K562 (cell line): ENCODE results near the gene HMX2. TPM values are rescaled to one million over a fixed set of nuclear protein-coding genes. Genes with fewer than 3 reads are reported as not detected.

Experiments
- CBFA2T3 ChIP-seq: fragments of 450-650 bp; IDR thresholded peaks from 2 replicates; pipeline ENCODE4 v1.6.1; 2017
- E2F3 ChIP-seq: fragments of 250-450 bp; sonication (Bioruptor Pico); IDR thresholded peaks from 2 replicates; pipeline ENCODE4 v1.4.0; 2020; ENCODE audit warnings: mild to moderate bottlenecking
- KLF10 ChIP-seq: fragments of 250-450 bp; sonication (Bioruptor Pico); IDR thresholded peaks from 2 replicates; pipeline ENCODE4 v1.6.1; 2021; ENCODE audit warnings: matching md5 sums
- NFIC ChIP-seq: fragments of 450-650 bp; IDR thresholded peaks from 2 replicates; pipeline ENCODE4 v1.6.1; 2017; ENCODE audit warnings: mild to moderate bottlenecking, inconsistent platforms
- NUFIP1 ChIP-seq: fragments of 450-650 bp; IDR thresholded peaks from 2 replicates; pipeline ENCODE4 v1.6.1; 2018; ENCODE audit not compliant: partially characterized antibody
- PHTF2 ChIP-seq: fragments of 250-450 bp; sonication (Bioruptor Pico); IDR thresholded peaks from 2 replicates; pipeline ENCODE4 v1.5.0; 2021; ENCODE audit warnings: mild to moderate bottlenecking
- SAP30 ChIP-seq: fragments of 200-600 bp; sonication (generic); IDR thresholded peaks from 2 replicates; pipeline ENCODE4 v1.6.1; 2012; ENCODE audit warnings: borderline replicate concordance, low read depth, mild to moderate bottlenecking, moderate library complexity, low read length, control low read depth, inconsistent platforms; ENCODE audit not compliant: insufficient read depth, poor library complexity, severe bottlenecking
- polyA plus RNA-seq, 8 experiments: library from polyadenylated mRNA; depleted of rRNA in 4 of 8; stranded (reverse) in 5 of 8; unstranded in 3 of 8; fragments of >200 nt; fragmentation: Nextera tagmentation in 2 of 8; fragmentation: Illumina TruSeq in 1 of 8; extraction: Ambion mirVana in 2 of 8; extraction: Trizol in 1 of 8; gene quantifications; 2 replicates each; pipeline versions ENCODE4 v1.2.1 to v1.2.3, GENCODE V29; 2011 to 2014; ENCODE audit warnings: inconsistent platforms in 1 of 8, missing spikeins in 1 of 8
- total RNA-seq, 7 experiments: library from RNA; depleted of rRNA in 6 of 7; stranded (reverse); fragments of >200 nt in 6 of 7; fragmentation: Illumina TruSeq in 2 of 7; extraction: Trizol in 2 of 7; gene quantifications; 2 replicates each; pipeline versions ENCODE4 v1.2.1 to v1.2.3, GENCODE V29; 2011 to 2021; ENCODE audit warnings: low replicate concordance in 1 of 7
- TF ChIP-seq, protein P1 (sequence below), 2 experiments: fragments of 450-650 bp in 1 of 2; sonication (generic) in 1 of 2; formaldehyde crosslinking in 1 of 2; IDR thresholded peaks; 2 replicates each; pipeline versions ENCODE4 v1.7.1 to v1.9.0; 2016 to 2022; ENCODE audit warnings: inconsistent platforms in 1 of 2, mild to moderate bottlenecking in 1 of 2, missing genetic modification reagents in 1 of 2
- TF ChIP-seq, protein P2 (sequence below): sonication (generic); formaldehyde crosslinking; IDR thresholded peaks from 2 replicates; pipeline ENCODE4 v1.8.0; 2022; ENCODE audit warnings: missing genetic modification reagents, mild to moderate bottlenecking, borderline replicate concordance
- TF ChIP-seq, protein P3 (sequence below): sonication (generic); formaldehyde crosslinking; IDR thresholded peaks from 2 replicates; pipeline ENCODE4 v1.8.0; 2023; ENCODE audit warnings: mild to moderate bottlenecking, missing genetic modification reagents
- TF ChIP-seq, protein P4 (sequence below): fragments of 450-650 bp; formaldehyde crosslinking; IDR thresholded peaks from 2 replicates; pipeline ENCODE4 v1.4.0; 2020; ENCODE audit warnings: mild to moderate bottlenecking, moderate library complexity

The HMX2 gene
- total and polyA plus RNA-seq, 9 of the 15 experiments (the other 6 are each of a cell fraction or from before 2014, with no cell fraction given), result 0.07 to 0.58 (median 0.09) TPM; not detected in 2

DNA sequence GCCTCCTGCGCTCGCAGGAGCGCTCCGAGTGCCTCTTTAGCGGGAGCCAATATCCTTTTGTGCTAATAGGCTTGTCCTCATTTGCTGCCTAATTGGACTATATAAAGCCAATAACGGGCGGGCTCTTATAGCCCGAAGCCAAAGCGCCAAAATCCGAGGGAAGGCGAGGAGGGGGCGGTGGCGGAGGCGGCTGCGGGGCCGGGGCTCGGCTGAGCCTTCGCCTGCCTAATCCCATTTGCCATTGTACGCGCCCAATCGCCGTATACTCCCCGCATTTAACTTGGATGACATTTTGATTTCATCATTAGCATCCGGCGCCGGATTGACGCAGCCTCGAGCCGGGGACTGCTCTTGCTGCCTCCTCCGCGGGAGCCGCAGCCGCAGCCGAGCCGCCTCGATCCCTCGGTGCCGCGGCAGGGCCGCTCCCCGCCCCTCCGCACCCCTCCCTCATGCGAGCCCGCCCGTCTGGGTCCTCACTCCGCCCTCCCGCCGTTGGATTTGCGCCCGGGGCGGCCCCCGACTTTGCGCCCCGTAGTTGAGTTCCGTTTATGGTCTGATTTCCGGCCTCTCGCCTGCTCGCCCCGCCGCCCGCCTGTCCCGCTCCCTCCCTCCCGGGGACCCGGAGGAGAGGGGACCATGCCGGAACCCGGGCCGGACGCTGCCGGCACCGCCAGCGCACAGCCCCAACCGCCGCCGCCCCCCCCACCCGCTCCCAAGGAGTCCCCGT is 12.4 kb upstream of the HMX2 start, which contains the start of gene HMX3 (continued):
- TF ChIP-seq CBFA2T3 (no peak), PHTF2 (CRISPR knock-in tag) (no peak), KLF10 (CRISPR knock-in tag) (no peak), SAP30 (no peak), NFIC (no peak), NUFIP1 (no peak), E2F3 (CRISPR knock-in tag) (no peak)
- TF ChIP-seq, protein P1, sequence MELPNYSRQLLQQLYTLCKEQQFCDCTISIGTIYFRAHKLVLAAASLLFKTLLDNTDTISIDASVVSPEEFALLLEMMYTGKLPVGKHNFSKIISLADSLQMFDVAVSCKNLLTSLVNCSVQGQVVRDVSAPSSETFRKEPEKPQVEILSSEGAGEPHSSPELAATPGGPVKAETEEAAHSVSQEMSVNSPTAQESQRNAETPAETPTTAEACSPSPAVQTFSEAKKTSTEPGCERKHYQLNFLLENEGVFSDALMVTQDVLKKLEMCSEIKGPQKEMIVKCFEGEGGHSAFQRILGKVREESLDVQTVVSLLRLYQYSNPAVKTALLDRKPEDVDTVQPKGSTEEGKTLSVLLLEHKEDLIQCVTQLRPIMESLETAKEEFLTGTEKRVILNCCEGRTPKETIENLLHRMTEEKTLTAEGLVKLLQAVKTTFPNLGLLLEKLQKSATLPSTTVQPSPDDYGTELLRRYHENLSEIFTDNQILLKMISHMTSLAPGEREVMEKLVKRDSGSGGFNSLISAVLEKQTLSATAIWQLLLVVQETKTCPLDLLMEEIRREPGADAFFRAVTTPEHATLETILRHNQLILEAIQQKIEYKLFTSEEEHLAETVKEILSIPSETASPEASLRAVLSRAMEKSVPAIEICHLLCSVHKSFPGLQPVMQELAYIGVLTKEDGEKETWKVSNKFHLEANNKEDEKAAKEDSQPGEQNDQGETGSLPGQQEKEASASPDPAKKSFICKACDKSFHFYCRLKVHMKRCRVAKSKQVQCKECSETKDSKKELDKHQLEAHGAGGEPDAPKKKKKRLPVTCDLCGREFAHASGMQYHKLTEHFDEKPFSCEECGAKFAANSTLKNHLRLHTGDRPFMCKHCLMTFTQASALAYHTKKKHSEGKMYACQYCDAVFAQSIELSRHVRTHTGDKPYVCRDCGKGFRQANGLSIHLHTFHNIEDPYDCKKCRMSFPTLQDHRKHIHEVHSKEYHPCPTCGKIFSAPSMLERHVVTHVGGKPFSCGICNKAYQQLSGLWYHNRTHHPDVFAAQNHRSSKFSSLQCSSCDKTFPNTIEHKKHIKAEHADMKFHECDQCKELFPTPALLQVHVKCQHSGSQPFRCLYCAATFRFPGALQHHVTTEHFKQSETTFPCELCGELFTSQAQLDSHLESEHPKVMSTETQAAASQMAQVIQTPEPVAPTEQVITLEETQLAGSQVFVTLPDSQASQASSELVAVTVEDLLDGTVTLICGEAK (IDR thresholded peaks at IDR 0.05), result peak; percentile 37; the same call in 1 of the 2 replicates
- TF ChIP-seq, protein P1 (CRISPR knock-in tag; IDR thresholded peaks at IDR 0.05), result no peak
- TF ChIP-seq, protein P2, sequence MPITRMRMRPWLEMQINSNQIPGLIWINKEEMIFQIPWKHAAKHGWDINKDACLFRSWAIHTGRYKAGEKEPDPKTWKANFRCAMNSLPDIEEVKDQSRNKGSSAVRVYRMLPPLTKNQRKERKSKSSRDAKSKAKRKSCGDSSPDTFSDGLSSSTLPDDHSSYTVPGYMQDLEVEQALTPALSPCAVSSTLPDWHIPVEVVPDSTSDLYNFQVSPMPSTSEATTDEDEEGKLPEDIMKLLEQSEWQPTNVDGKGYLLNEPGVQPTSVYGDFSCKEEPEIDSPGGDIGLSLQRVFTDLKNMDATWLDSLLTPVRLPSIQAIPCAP (CRISPR knock-in tag), result no peak
- TF ChIP-seq, protein P3, sequence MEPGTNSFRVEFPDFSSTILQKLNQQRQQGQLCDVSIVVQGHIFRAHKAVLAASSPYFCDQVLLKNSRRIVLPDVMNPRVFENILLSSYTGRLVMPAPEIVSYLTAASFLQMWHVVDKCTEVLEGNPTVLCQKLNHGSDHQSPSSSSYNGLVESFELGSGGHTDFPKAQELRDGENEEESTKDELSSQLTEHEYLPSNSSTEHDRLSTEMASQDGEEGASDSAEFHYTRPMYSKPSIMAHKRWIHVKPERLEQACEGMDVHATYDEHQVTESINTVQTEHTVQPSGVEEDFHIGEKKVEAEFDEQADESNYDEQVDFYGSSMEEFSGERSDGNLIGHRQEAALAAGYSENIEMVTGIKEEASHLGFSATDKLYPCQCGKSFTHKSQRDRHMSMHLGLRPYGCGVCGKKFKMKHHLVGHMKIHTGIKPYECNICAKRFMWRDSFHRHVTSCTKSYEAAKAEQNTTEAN (CRISPR knock-in tag), result no peak
- TF ChIP-seq, protein P4, sequence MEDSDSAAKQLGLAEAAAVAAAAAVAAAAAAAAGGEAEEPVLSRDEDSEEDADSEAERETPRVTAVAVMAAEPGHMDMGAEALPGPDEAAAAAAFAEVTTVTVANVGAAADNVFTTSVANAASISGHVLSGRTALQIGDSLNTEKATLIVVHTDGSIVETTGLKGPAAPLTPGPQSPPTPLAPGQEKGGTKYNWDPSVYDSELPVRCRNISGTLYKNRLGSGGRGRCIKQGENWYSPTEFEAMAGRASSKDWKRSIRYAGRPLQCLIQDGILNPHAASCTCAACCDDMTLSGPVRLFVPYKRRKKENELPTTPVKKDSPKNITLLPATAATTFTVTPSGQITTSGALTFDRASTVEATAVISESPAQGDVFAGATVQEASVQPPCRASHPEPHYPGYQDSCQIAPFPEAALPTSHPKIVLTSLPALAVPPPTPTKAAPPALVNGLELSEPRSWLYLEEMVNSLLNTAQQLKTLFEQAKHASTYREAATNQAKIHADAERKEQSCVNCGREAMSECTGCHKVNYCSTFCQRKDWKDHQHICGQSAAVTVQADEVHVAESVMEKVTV, result no peak
